AG20443 (cell line): ENCODE measurements around the gene CCL19.
A peak's percentile ranks its signal among the peaks of the same experiment; 100 is the strongest.

Source experiments
- DNase-seq: peaks from one replicate; pipeline ENCODE4 v3.0.0; 2012; ENCODE audit warnings: low spot score, mixed read lengths

CCL19 gene

DNA sequence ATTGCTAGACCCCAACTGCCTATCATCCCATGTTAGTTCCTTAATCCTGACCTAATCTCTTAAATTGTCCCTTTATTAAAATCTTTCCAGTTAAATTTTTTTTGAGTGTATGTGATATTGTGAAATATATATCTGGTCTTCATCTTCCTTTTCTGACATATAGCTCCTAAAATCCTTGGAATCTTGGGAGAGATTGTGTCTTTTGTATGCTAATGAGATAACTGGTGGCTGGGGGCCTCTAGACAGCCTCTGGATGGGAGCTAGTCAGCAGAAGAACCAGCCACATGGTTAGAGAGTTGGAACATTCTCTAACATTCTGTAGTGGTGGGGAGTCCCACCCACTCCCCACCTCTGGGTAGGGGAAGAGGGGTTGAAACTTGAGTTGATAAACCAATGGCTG lies 3.7 kb upstream of the CCL19 start:
- DNase-seq: no peak

DNA sequence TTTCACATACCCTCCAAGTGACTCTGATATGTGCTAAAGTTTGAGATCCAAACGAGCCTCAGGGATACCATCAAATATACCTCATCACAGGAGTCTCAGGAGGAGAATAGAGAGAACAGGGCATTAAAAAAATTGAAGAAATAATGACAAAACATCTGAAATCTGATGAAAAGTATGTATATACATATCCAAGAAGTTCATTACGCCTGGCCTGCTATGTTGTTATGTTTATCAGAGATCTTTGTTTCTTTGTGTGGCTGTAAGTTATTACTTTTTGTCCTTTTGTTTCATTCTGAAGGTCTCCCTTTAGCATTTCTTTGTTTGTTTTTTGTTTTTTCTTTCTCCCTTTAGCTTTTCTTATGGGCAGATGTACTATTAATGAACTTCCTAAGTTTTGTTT lies 2.5 kb upstream of the CCL19 start:
- no peak for DNase-seq

DNA sequence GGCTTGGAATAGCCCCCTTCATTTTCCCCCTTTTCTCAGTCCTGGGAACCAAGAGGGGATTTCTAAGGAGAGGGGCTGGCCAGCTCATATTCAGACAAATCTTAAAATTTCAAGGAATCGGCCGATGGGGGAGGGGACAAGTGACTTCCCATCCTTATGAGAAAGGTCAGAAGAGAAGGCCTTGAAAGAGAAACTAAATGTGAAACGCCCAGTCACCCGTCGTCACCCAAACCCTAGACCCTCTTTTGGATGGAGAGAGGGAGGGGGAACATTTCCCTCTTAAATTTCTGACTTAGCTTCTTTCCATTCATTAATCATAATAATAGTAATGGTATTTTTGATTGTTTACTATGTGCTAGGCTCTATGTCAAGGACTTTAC lies 850 bp upstream of the CCL19 start:
- DNase-seq: no peak

DNA sequence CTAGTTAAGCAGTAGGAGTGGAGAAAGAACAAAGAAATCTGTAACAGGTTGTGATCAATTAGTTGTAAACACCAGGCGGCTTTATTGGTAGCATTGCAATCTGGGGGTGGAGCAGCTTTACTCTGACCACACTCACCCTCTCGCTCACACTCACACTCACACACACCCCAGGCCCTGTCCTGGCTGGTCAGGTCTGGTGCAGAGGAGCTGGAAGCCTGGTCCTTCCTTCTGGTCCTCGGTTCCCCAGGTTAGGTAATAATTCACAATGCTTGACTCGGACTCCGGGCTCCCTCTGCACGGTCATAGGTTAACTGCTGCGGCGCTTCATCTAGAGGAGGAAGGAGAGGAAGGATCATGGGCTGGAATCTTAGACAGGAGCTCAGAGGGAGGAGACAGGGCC lies 1.6 kb downstream of the CCL19 start:
- DNase-seq: no peak

DNA sequence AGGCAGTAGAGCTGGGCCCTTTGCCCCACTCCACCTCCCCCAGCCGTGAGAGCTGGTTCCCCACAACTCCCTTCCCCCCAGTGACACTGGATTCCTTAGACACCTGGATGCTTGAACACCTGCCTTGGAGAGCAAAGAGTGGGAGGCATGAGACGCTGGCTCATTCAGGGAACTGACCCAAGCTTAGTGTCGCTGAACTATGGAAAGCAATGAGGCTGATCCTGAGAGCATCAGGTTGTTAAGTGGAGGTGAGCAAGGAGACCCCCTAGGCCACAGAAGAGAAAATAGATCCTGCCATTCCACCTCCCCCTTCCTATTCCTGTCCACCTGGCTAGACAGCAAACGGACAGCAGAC lies 2.0 kb downstream of the CCL19 start:
- DNase-seq: no peak

DNA sequence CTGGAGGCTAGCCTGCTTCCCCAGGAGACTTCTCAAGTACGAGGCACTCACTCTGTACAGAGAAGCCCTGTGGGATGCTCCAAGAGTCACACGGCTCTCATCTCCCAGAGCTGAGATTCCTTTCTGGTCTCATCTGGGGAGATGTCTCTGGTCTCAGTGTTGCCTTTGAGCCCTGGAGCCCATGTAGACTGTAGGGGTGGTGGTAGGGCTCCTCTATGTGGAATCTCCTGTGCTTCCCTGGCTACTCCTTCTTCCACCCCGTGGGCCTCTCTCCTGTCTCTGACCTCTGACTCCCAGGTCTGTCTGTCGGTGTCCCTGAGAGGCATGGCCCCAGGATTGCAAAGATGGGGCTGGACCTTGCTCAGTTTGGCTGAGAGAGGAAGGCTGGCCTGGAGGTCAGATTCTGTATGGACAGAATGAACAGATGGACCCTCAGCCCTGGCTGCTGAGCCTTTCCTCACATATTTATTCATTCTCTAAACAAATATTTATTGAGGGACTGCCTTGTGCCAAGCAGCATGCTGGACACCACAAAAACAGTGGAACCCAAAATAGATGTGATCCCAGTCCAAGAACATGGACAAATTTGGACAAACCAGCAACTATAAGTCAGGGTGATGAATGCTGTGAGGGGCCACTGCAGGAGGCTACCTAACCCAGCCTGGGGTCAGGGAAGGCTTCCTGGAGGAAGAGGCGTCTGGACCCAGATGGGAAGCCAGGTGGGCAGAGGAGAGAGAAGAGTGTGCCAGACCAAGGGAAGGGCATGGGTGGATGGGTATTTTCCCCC lies 2.6 kb downstream of the CCL19 start:
- no peak for DNase-seq

DNA sequence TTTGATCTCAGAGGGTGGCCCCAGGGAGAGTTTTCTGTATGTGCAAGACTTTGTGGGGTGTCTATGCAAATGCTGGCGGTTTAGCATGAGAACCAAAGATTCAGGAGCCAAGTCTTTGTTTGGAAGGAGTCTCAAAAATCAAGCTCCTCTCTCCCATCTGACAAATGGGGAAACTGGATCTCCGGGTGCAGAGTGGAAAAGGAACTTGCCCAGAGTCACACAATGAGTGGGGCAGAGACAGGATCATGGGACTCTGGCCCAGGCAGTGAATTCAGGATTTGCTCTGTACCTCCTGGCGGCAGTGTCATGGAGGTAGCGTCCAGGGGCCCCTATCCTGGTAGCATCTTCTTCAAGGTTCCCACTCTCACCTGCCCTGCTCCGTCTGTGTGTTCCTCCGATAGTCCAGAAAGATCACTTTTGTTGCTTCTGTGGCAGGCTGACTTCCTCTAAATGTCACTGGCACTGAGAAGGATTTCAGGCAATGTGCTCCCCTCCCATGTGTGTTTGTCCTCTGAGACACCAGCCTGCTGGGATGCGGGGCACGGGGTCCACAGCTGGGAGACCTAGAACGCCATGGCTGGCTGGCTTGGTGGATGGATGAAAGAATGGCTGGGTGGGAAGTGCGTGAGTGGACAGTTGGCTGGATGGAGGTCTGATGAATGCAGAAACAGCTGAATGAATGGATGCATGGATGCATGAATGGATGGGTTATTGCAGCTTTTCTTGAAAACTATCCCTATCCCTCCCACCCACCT lies 3.6 kb downstream of the CCL19 start:
- no peak for DNase-seq

DNA sequence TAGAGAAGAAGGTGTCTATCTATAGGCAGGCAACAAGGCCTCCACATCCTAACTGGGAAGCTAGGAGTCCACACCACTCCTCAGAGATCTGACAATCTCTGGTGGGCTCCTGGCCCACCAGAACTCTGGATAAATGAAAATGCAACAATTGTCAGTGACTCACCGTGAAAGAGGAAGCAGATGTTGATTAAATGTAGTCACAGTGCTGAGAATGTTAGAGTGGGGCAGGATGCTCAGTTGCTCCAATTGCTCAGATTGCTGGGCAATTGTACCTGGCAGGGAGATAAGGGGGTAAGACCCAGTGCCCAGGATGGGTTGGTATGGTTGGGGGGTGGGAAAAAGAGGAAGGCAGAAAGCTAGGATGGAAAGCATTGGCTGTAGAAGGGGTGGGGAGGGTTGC lies 4.3 kb downstream of the CCL19 start:
- DNase-seq: peak; percentile 43

DNA sequence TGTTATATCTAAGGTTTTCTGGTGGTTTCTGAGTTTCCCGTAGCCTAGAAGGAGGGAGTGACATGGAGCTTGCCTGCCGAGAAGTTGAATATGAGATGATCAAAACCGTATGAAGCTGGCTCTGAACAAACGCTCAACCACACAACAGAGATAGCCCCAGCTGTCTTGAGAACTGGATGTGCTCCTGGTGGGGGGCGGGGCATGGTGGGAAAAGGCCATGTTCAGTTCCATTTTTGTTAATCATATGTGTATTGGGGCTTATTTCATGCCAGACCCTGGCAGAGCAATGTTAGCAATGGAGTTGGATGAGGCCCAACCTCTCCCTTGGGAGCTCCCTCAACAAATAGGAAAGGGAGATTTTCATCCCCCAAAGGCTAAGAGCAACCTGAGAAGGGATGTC lies 4.8 kb downstream of the CCL19 start:
- DNase-seq: peak; percentile 43

DNA sequence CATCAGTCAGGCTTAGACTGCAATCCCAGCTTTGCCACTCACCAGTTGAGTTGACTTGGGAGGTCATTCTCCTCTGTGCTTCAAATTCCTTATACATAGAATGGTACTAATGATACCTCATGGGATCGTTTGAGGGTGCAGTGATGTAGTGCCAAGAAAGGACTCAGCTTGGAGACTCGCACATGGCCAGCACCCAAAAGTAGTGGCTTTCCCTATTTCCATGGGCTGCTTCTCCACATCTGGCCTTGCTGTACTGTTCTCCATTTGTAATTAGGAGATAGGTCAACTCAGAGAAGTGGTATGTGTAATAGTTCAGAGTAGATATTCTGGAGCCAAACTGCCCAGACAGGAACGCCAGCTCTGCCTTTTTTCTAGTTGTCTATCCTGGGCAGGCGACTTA lies 5.5 kb downstream of the CCL19 start:
- peak; percentile 57 for DNase-seq

DNA sequence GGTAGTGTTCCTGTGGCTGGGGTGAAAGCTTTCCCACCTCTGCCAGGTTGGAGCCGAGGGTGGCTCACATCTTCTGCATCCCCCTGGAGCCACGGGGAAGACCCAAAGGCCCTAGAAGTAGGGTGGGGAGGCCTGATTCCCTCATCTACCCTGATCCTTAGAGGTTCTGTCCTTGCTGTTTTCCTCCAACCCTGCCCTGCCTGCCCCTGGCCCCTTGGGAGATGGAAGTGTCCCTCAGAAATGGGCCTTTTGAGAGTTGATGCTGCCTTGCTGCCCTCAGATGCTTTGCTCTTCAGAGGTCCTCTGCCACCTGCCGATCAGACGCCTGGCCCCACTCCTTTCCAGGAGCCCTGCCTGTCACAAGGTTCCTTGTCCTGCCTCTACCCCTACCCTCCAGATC lies 6.3 kb downstream of the CCL19 start:
- no peak for DNase-seq

DNA sequence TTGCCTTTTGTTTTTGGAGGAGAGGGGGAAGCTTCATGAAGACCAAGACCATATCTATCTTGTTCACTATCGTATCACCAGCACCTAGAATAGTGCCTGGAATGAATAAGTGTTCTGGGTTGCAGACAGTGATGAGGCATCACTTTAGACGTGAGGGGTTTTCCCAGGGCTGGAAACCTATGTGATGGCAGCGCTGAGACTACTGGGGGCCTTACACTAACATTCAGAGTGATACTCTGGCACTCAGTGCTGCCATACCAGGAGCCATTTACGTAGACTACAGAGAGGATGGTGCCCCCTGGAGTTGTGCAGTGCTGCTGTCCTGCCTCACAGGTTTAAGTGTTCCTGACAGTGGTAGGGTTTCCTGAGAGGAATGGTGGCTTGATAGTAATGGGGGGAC lies 6.9 kb downstream of the CCL19 start:
- no peak for DNase-seq

DNA sequence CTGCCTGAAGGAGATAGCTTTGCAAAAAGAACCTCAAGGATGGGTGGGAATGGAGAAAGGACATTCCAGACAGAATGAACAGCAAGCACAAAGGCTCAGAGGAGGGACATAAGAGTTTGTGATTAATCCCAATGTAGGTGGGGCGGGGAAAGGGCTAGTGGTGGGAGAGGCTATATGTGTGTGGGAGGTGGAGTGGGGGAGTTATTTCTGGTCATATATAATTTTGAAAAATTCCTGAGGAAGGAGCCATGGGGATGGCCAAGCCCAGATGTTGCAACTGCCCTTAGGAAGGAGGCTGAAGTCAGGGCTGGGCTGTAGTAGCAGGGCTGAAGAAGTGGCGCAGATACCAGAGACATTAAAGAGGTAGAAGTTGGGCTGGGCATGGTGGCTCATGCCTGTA lies 15.2 kb downstream of the CCL19 start:
- peak; percentile 33 for DNase-seq

DNA sequence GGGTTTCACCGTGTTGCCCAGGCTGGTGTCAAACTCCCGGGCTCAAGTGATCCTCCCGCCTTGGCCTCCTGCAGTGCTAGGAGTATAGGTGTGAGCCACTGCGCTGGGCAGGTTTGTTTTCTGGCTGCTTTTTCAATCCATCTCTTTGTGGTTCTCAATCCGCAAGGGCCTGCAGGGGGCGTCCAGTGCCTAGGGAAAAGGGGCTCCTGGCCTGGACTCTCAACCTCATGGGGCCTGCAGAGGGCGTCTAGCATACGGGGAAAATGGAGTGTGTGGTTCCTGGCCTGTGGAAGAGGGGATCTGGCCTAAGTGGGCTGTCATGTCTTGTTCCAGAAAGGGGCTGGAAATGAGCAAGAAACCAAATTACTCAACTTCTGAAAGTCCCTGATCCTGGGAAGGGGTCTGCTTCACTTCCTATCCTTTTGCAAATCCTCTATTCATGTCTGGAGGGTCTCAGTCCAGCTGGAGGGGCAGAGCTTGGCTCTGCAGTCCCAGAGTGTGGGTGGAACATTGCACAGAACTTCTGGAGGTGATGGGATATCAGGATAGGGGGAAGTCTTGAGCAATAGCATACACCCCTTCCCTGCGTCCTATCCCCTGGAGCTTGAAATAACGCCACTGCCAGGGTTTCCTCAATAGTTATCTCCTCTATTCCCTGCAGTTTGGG lies 15.9 kb downstream of the CCL19 start:
- peak; percentile 81 for DNase-seq

DNA sequence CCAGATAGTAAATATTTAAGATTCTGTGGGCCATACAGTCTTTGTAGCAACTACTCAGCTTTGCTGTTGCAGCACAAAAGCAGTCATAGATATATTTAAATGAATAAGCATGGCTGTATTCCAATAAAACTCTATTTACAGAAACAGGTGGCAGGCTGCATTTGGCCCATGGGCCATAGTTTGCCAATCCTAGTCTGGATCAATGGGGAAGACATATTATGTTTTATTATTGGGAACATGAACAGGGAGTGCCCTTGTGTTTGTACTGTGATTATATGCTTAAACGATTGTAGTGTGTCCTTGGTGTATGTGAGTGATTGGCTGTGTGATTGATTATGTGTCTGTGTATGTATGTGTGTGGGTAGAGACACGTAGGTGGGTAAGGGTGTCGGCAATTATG lies 16.6 kb downstream of the CCL19 start:
- no peak for DNase-seq

DNA sequence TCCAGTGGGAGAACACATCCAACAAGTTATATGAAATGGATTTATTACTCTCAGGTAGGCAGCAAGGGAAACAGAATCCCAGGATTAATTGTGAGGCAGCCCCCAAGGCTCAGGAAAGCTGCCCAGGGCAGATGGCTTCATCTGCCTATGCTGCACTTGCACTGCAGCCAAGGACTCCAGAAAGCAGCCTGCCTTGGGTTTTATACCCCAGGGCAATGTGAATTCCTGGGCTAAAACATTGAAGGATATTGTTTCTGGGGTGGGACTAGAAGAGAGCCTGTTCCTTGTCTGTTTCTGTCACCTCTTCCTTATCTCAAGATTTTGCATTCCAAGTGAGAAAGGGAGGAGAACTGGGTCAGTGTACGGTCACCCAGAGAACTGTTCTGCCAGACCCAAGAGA lies 19.8 kb downstream of the CCL19 start:
- DNase-seq: no peak

DNA sequence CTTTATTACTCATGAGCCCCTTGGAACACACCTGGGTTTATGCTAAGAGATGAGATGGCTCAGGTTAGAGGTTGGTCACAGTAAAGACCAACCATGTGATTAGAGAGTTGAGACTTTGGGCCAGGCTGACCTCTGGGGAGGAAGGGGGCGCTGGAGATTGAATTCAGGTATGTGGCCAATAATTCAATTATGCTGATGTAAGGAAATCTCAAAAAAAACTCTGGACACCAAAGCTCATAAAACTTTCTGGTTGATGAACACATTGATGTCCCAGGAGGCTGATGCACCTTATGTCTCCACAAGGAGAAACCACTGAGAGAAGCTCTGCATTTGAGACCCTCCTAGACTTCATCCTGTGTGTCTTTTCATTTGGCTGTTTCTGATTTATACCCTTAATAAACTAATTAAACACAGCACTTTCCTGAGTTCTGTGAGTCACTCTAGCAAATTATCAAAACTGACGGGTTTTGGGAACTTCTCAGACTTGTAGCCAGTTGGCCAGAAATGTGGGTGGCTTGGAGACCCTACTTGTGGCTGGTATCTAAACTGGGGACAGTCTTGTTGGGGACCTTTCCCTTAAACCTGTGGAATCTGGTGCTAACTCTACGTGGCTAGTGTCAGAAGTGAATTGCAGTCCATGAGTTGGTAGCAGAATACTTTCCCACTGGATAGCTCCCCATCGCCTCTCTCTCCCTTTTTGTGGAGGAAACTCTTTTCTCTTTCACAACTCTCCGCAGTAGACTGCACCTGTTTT lies 21.1 kb downstream of the CCL19 start:
- no peak for DNase-seq

DNA sequence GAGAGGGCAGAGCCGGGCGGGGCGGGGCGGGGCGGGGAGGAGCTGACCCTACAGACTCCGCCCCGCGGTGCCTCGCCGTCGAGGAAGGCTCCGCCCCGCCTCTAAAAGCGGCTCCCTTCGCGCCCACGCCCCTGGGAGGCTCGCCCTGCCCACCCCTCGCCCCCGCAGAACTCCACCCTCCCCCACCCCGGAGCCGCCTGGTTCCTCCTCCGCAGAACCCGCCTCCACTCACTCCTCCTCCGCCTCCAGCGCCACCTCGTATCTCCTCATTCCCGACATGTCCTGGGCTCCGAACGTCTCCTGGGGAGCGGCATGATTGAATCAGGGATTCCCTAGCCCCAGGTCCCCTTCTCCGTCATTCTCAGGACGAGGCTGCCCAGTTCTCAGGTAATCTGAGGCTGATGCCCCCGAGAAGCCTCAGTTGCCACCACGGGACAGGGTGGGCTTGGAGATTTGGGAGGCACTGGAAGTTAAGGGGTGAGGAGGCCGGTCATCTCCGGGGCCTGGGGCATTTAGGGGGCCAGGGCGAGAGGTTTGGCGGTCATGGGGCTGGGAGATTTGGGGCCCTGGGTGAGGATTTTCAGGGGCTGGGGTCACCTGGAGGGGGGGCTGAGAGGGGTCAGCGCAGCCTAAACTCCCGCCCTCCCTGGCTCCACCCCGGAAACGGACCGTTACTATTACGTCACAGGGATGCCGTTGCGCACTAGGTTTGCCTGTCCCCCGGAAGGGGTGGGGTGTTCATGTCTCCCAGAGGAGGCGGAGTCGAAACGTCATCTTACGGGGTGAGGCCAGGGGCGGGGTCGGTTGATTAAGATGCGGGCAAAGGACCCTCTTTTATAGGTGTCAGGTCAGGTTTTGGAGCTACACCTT lies 25.5 kb downstream of the CCL19 start:
- DNase-seq: peak; percentile 97

DNA sequence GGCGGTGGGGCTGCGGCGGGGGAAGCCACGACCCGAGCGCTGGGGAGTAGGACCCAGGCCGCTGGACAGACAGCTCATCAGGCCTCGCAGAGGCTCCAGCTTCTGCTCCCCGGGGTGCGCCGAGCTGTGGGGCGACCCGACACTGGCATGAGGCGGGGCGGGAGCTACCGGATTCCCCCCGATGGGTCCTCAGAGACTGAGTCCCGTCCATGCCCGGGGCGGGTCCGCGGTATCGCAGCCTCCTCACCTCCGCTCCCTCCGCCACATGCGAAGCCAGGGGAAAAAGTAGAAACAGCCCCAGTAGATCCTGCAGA lies 26.1 kb downstream of the CCL19 start:
- no peak for DNase-seq

DNA sequence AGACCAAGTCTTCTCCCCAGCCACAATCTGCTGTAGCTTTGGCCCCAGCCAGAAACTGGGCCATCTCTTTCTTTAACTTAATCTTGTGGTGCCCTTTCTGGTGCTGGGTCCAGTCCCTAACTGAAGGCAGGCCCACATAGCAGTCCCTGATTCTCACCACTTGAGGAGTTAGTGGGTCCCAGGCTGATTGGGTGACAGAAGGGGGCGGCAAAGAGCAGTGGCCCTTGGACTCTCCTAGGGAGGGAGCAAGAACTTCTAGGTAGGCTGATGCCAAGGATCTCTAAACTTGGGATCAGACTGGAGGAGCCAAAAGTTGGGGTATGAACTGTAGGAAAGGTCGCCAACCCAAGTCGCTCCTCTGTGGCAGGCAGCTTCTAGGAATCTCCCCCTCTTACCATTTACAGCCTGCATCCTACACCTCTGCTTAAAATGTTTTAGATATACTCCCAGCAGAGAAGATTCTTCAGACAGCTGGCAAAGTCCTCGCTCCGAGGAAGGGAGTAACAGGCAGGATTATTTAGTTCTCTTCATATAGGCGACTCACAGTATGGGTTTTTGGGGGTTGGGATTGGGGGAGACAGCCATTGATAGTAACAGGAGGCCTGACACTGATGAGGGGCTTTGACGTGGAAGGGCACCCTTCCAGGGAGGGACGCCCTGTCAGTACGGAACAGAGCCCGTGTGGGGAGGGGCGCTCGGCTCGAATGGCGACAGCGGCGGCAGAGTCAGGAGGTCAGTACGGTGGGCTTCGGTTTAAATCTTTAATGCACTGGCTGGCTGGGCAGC lies 26.6 kb downstream of the CCL19 start:
- DNase-seq: peak; percentile 84

DNA sequence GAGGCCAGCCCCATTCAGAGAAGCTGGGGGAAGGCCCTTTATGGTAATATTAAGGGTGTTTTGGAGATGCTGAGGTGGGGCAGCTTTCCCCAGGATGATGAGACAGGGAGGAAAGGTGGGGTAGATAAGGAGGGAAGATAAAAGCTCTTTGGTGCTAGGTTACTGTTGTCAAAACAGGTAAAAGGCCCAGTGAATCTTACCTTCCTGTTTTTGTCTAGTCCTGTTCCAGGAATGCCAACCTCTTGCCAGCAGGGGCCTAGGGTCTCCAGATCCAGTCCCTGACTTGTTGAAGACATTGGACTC lies 27.8 kb downstream of the CCL19 start:
- no peak for DNase-seq
